B cell (primary cell): Measurements from ENCODE around the gene TMOD3. TPM values are rescaled to one million over a fixed set of nuclear protein-coding genes. Genes with fewer than 3 reads are reported as not detected.

Experiments used
- ATAC-seq: fragments of 200-7000 bp; cut with Tn5 transposase; one replicate; pipeline ENCODE4 v1.10.0; 2021; ENCODE audit warnings: low read depth, mild to moderate bottlenecking, moderate number of reproducible peaks, moderate library complexity
- CTCF ChIA-PET: fragments of 350-600 bp; sonication (Branson Sonifier 250); formaldehyde crosslinking; loops from one replicate; lab custom pipeline; 2021; ENCODE audit warnings: antibody characterized with exemption, inconsistent platforms; lab: Charles Lee
- POLR2A ChIA-PET: fragments of 350-600 bp; sonication (Branson Sonifier 250); formaldehyde crosslinking; loops from one replicate; lab custom pipeline; 2021; ENCODE audit warnings: antibody characterized with exemption; lab: Charles Lee
- DNase-seq: peaks from one replicate; pipeline ENCODE4 v3.0.0; 2013
- H2AFZ ChIP-seq: 2 replicates; pipeline ENCODE4 v1.6.1; 2012; ENCODE audit warnings: mild to moderate bottlenecking, low read depth, low read length; ENCODE audit not compliant: insufficient read depth, poor library complexity, severe bottlenecking
- H3K27ac ChIP-seq, 2 donors: 1 replicate in 1 of 2; 2 replicates in 1 of 2; pipeline ENCODE4 v1.5.1; 2012 to 2013; ENCODE audit warnings: low read length in 2 of 2, mild to moderate bottlenecking in 2 of 2, moderate library complexity in 1 of 2
- H3K27me3 ChIP-seq, 4 experiments: fragments of 200-600 bp in 1 of 4; sonication (generic) in 1 of 4; replicated peaks in 1 of 4; 1 replicate in 2 of 4; 2 replicates in 2 of 4; pipeline versions ENCODE4 v1.6.1 to v1.7.0; 2013 to 2016; ENCODE audit warnings: low read length in 3 of 4, mild to moderate bottlenecking in 2 of 4, mixed read lengths in 1 of 4, moderate library complexity in 1 of 4; ENCODE audit not compliant: insufficient read depth in 4 of 4, control insufficient read depth in 3 of 4; ENCODE audit errors: control extremely low read depth in 1 of 4
- H3K36me3 ChIP-seq, 2 experiments: replicated peaks in 1 of 2; 1 replicate in 1 of 2; 2 replicates in 1 of 2; pipeline versions ENCODE4 v1.6.1 to v1.7.1; 2013; ENCODE audit warnings: low read length in 1 of 2; ENCODE audit not compliant: insufficient read depth in 2 of 2, control insufficient read depth in 1 of 2; ENCODE audit errors: control extremely low read depth in 1 of 2, extremely low read depth in 1 of 2
- H3K4me1 ChIP-seq, 2 donors: fragments of 200-600 bp in 1 of 2; sonication (generic) in 1 of 2; 1 replicate in 1 of 2; 2 replicates in 1 of 2; pipeline versions ENCODE4 v1.5.1 to v1.6.1; 2013 to 2017; ENCODE audit warnings: low read length in 2 of 2; ENCODE audit not compliant: control insufficient read depth in 2 of 2, insufficient read depth in 2 of 2
- H3K4me2 ChIP-seq: replicated peaks from 2 replicates; pipeline ENCODE3; 2012; ENCODE audit warnings: mild to moderate bottlenecking, low read depth, low read length; ENCODE audit not compliant: poor library complexity, severe bottlenecking
- H3K4me3 ChIP-seq, 5 experiments: fragments of 200-600 bp in 1 of 5; sonication (generic) in 1 of 5; 1 replicate in 3 of 5; 2 replicates in 2 of 5; pipeline versions ENCODE4 v1.5.1 to v1.7.0; 2011 to 2016; ENCODE audit warnings: low read length in 4 of 5, mild to moderate bottlenecking in 4 of 5, low read depth in 2 of 5, control low read depth in 1 of 5, moderate library complexity in 1 of 5; ENCODE audit not compliant: insufficient read depth in 1 of 5; ENCODE audit errors: control extremely low read depth in 1 of 5, extremely low read depth in 1 of 5
- H3K79me2 ChIP-seq: fragments of 200-600 bp; sonication (generic); one replicate; pipeline ENCODE4 v1.6.0; 2016; ENCODE audit warnings: low read length; ENCODE audit not compliant: control insufficient read depth, insufficient read depth
- H3K9ac ChIP-seq: fragments of 200-600 bp; sonication (generic); 2 replicates; pipeline ENCODE4 v1.6.1; 2017; ENCODE audit warnings: mild to moderate bottlenecking, low read length, moderate library complexity
- H3K9me3 ChIP-seq, 3 donors: one replicate each; pipeline versions ENCODE4 v1.6.1 to v1.7.1; 2013; ENCODE audit warnings: low read length in 2 of 3; ENCODE audit not compliant: control insufficient read depth in 2 of 3, insufficient read depth in 1 of 3; ENCODE audit errors: control extremely low read depth in 1 of 3
- H4K20me1 ChIP-seq: 2 replicates; pipeline ENCODE4 v1.6.0; 2012; ENCODE audit warnings: mild to moderate bottlenecking, low read length; ENCODE audit not compliant: insufficient read depth, control insufficient read depth, poor library complexity, severe bottlenecking
- H3K27ac Mint-ChIP-seq: one replicate; pipeline ENCODE4 v1.8.0; 2021; ENCODE audit warnings: mixed read lengths
- H3K27me3 Mint-ChIP-seq: one replicate; pipeline ENCODE4 v1.8.0; 2021; ENCODE audit warnings: mixed read lengths
- H3K4me1 Mint-ChIP-seq: one replicate; pipeline ENCODE4 v1.8.0; 2021; ENCODE audit warnings: mixed read lengths
- H3K4me3 Mint-ChIP-seq: one replicate; pipeline ENCODE4 v1.8.0; 2021; ENCODE audit warnings: mixed read lengths
- H3K9me3 Mint-ChIP-seq: one replicate; pipeline ENCODE4 v1.8.0; 2022; ENCODE audit warnings: mixed read lengths; ENCODE audit not compliant: insufficient read depth
- EZH2 ChIP-seq: IDR thresholded peaks from 2 replicates; pipeline ENCODE4 v1.6.1; 2012; ENCODE audit warnings: borderline replicate concordance, low read depth, mild to moderate bottlenecking, moderate library complexity, low read length; ENCODE audit not compliant: insufficient read depth, poor library complexity, severe bottlenecking
- WGBS: methylation state at CpG from one replicate; pipeline ENCODE4 v1.1.5; 2013; ENCODE audit warnings: missing lambda C conversion rate; ENCODE audit not compliant: insufficient coverage; 5-methylcytosine and 5-hydroxymethylcytosine counted together
- intact Hi-C: fragments of 100-400 bp; cut with micrococcal nuclease; formaldehyde crosslinking; loops from one replicate; pipeline ENCODE4 v1.10.0; 2022
- polyA plus RNA-seq: library from polyadenylated mRNA; depleted of rRNA; stranded (reverse); fragments of >200 nt; gene quantifications from 2 replicates; pipeline ENCODE4 v1.2.3, GENCODE V29; 2012
- total RNA-seq, 2 donors: library from RNA; stranded (reverse); fragments of 120-200 nt in 1 of 2; gene quantifications; 1 replicate in 1 of 2; 2 replicates in 1 of 2; pipeline versions ENCODE4 v1.2.3 to v1.2.4, GENCODE V29; 2013 to 2022
- TF ChIP-seq, protein P1 (sequence below): fragments of 200-600 bp; IDR thresholded peaks from one replicate; pipeline ENCODE4 v1.8.0; 2022; ENCODE audit warnings: antibody characterized with exemption, mild to moderate bottlenecking

Gene TMOD3
- total and polyA plus RNA-seq, 2 donors (not counting 1 experiment from before 2014, with no cell fraction given): 7.2 to 52.1 TPM

DNA sequence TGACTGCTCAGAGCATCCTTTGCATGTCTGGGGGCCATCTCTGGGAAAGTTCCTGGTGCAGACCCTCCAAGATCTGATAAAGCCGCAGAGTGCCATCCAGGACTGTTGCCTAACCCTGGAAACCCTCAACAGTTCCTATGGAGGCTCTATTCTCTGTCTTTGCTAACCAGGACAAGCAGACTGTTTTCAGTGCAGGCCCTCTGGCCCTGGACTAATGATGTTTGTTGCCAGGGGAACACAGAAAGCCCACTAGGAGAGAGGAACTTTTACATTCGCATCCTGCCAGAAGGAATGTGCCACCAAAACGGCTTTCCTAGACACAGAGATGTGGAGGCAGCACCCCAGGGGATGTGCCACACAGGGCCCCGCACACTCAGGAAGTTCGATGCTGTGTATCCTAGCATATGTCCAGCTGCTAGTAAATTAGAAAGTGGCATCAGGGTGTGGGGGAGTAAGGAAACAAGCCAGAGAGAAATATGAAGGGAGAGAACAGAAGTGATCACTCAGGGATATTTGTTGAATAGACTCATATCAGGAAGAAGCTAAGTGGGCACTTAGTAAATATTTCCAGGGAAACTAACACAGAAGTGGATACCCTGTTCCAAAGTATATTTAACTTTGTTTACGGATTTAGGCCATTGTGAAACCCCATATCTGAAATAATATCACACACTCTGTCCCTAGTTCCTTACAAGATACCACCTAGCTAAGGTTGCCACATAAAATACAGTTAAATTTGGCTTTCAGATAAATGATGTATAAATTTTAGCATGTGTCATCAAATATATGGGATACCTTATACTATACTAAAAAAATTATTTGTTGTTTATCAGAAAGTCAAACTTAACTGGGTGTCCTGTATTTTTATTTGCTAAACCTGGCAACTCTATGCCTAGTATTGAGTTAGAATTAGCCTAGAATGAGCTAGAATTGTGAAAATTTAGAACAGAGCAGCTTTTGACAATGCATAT lies 29.9 kb upstream of the TMOD3 start:
- no peaks in the 10 kb centered on the region for H3K9me3 ChIP-seq
- no peaks in the 10 kb centered on the region for H4K20me1 ChIP-seq
- no peaks in the 10 kb centered on the region for H3K9me3 Mint-ChIP-seq
- POLR2A ChIA-PET: no interaction called here
- no peak overlapping the region for H3K4me2 ChIP-seq
- no peak overlapping the region for H3K27ac Mint-ChIP-seq
- intact Hi-C loops: no loop called here
- H2AFZ ChIP-seq: no peak overlapping the region
- 93% methylated on average over 5 of the region's 6 CpGs for WGBS
- no peaks in the 10 kb centered on the region for H3K4me1 ChIP-seq
- H3K27me3 ChIP-seq: no peaks in the 10 kb centered on the region
- H3K79me2 ChIP-seq: no peaks in the 10 kb centered on the region
- CTCF ChIA-PET: interaction anchor here (1.0 kb wide), 1 partner anchor 23 kb away, joined by 5 read pairs; no protein-coding TSS in a partner anchor
- H3K27me3 Mint-ChIP-seq: no peaks in the 10 kb centered on the region
- no peak overlapping the region for H3K9ac ChIP-seq
- no peak for DNase-seq
- ATAC-seq: no peak
- peaks cover 0 to 20% of the 10 kb centered on the region in 2 experiments for H3K36me3 ChIP-seq
- TF ChIP-seq, protein P1, sequence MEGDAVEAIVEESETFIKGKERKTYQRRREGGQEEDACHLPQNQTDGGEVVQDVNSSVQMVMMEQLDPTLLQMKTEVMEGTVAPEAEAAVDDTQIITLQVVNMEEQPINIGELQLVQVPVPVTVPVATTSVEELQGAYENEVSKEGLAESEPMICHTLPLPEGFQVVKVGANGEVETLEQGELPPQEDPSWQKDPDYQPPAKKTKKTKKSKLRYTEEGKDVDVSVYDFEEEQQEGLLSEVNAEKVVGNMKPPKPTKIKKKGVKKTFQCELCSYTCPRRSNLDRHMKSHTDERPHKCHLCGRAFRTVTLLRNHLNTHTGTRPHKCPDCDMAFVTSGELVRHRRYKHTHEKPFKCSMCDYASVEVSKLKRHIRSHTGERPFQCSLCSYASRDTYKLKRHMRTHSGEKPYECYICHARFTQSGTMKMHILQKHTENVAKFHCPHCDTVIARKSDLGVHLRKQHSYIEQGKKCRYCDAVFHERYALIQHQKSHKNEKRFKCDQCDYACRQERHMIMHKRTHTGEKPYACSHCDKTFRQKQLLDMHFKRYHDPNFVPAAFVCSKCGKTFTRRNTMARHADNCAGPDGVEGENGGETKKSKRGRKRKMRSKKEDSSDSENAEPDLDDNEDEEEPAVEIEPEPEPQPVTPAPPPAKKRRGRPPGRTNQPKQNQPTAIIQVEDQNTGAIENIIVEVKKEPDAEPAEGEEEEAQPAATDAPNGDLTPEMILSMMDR: no peak
- no peak for TF ChIP-seq EZH2
- H3K4me3 Mint-ChIP-seq: no peak overlapping the region
- no peak overlapping the region for H3K27ac ChIP-seq
- H3K4me1 Mint-ChIP-seq: peaks cover 6% of the 10 kb centered on the region
- no peak overlapping the region for H3K4me3 ChIP-seq

GRCh38 chr15:51801391-51801835 lies 28.0 kb upstream of the TMOD3 start:
- intact Hi-C loops: no loop called here
- H3K79me2 ChIP-seq: no peaks in the 10 kb centered on the region
- no peaks in the 10 kb centered on the region for H3K9me3 ChIP-seq
- H3K4me1 ChIP-seq: no peaks in the 10 kb centered on the region
- H2AFZ ChIP-seq: no peak overlapping the region
- H3K4me3 ChIP-seq: no peak overlapping the region
- H3K9me3 Mint-ChIP-seq: no peaks in the 10 kb centered on the region
- no peaks in the 10 kb centered on the region for H3K27me3 ChIP-seq
- ATAC-seq: peak; percentile 58
- H3K27ac ChIP-seq: no peak overlapping the region
- no peaks in the 10 kb centered on the region for H4K20me1 ChIP-seq
- H3K9ac ChIP-seq: no peak overlapping the region
- H3K4me1 Mint-ChIP-seq: peaks cover 6% of the 10 kb centered on the region
- WGBS: 33% methylated on average over 2 of the region's 3 CpGs
- H3K27ac Mint-ChIP-seq: no peak overlapping the region
- H3K4me3 Mint-ChIP-seq: no peak overlapping the region
- TF ChIP-seq, protein P1: peak; percentile 32
- TF ChIP-seq EZH2: no peak
- H3K4me2 ChIP-seq: no peak overlapping the region
- POLR2A ChIA-PET: no interaction called here
- H3K36me3 ChIP-seq: peaks cover 0 to 24% of the 10 kb centered on the region in 2 experiments
- CTCF ChIA-PET: interaction anchor here (0.7 to 1.4 kb wide), 4 partner anchors 14 to 38 kb away, joined by 3 to 5 read pairs (median 3); no protein-coding TSS in a partner anchor
- DNase-seq: peak; percentile 32
- H3K27me3 Mint-ChIP-seq: no peaks in the 10 kb centered on the region
